GM19023 (cell line): ENCODE measurements around the gene MAP2K6.
"Not testable (repeated sequence)": the region's sequence is repeated elsewhere in the genome, so short reads cannot be mapped to it uniquely, and the experiment has no call there.

Source experiments
- ATAC-seq: cut with Tn5 transposase; IDR thresholded peaks from one replicate; pipeline ENCODE4 v1.9.1; 2021; ENCODE audit warnings: mild to moderate bottlenecking, moderate library complexity; ENCODE audit not compliant: unreplicated experiment

MAP2K6 gene

GRCh38 chr17:69454051-69454450 is 39.6 kb downstream of the MAP2K6 start:
- ATAC-seq, result no peak

GRCh38 chr17:69455040-69455439 is 40.5 kb downstream of the MAP2K6 start:
- ATAC-seq, result no peak

GRCh38 chr17:69457603-69458002 is 43.1 kb downstream of the MAP2K6 start:
- no peak for ATAC-seq

GRCh38 chr17:69460963-69461922 is 46.7 kb downstream of the MAP2K6 start:
- ATAC-seq, result no peak

- ATAC-seq, result no peak
Measured at GRCh38 chr17:69461951-69462369, 47.5 kb downstream of the MAP2K6 start.

- ATAC-seq, result no peak
Measured at GRCh38 chr17:69462882-69463281, 48.4 kb downstream of the MAP2K6 start.

- ATAC-seq, result no peak
Measured at GRCh38 chr17:69466451-69466850, 52.0 kb downstream of the MAP2K6 start.

- no peak for ATAC-seq
Measured at GRCh38 chr17:69466905-69467667, 52.6 kb downstream of the MAP2K6 start.

- ATAC-seq, result no peak
Measured at GRCh38 chr17:69468207-69468606, 53.7 kb downstream of the MAP2K6 start.

GRCh38 chr17:69470702-69471101 is 56.2 kb downstream of the MAP2K6 start:
- no peak for ATAC-seq

- no peak for ATAC-seq
Measured at GRCh38 chr17:69471406-69471805, 56.9 kb downstream of the MAP2K6 start.

GRCh38 chr17:69473841-69474831 is 59.6 kb downstream of the MAP2K6 start:
- no peak for ATAC-seq

- ATAC-seq, result no peak
Measured at GRCh38 chr17:69477204-69477902, 62.9 kb downstream of the MAP2K6 start.

- ATAC-seq, result no peak
Measured at GRCh38 chr17:69477903-69478266, 63.4 kb downstream of the MAP2K6 start.

GRCh38 chr17:69478916-69479315 is 64.4 kb downstream of the MAP2K6 start:
- no peak for ATAC-seq

GRCh38 chr17:69479756-69480155 is 65.3 kb downstream of the MAP2K6 start:
- not testable (repeated sequence) for ATAC-seq

GRCh38 chr17:69480245-69480644 is 65.7 kb downstream of the MAP2K6 start:
- no peak for ATAC-seq

GRCh38 chr17:69485251-69485661 is 70.8 kb downstream of the MAP2K6 start:
- no peak for ATAC-seq

GRCh38 chr17:69485901-69486643 is 71.6 kb downstream of the MAP2K6 start:
- no peak for ATAC-seq
